ENCODE data around the gene SLC22A4. TPM values are rescaled to one million over a fixed set of nuclear protein-coding genes. Genes with fewer than 3 reads are reported as not detected.

Gene SLC22A4
- 1 to 10 TPM in 1 of 4 donors, under 1 TPM in 3; 0.25 to 1.1 (median 0.61) TPM for total RNA-seq

DNA sequence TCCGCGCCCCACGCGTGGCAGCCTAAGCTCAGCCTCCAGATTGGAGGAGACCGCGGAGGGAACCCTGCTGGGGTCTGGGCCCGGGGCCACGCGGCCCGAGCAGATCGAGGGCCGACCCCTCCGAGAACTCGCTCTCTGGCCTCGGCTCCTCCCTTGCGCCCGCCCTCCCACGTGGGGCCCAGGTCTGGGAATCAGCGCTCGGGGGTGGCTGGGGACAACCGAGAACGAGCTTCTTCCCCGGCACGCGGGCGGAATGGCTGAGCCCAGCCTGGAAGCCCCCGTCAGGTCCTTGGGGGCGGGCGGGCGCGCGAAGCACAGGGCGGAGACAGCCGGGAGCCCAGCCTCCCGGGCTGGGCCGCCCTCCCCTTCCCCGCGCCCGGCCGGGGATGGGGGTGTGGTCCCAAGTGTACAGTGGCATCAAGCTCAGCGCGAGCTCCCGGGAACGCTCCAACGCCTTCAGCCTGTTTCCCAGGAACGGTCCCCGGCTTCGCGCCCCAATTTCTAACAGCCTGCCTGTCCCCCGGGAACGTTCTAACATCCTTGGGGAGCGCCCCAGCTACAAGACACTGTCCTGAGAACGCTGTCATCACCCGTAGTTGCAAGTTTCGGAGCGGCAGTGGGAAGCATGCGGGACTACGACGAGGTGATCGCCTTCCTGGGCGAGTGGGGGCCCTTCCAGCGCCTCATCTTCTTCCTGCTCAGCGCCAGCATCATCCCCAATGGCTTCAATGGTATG lies at the start of gene SLC22A4:
Gene SLC22A4, plus strand, starts transcription at position 403 of the 736 bp plus-strand sequence. Its CDS starts 223 bp downstream, at position 626.
- 0% methylated on average over 11 of the region's 63 CpGs; no CpG with 5 or more reads in 1 of the 2 donors for WGBS, 2 donors (ENCODE audit: low coverage in 1 of 2)
- peak within 1 kb of the TSS; percentile 51 to 73 for H3K4me3 ChIP-seq
- peak; percentile 91 for ATAC-seq
- TF ChIP-seq EP300 (IDR thresholded peaks at IDR 0.05) (no peak), POLR2AphosphoS5 (IDR thresholded peaks at IDR 0.05) (peak; percentile 89), POLR2A (IDR thresholded peaks at IDR 0.05) (peak; percentile 82 to 89)
- TF ChIP-seq, protein P1, sequence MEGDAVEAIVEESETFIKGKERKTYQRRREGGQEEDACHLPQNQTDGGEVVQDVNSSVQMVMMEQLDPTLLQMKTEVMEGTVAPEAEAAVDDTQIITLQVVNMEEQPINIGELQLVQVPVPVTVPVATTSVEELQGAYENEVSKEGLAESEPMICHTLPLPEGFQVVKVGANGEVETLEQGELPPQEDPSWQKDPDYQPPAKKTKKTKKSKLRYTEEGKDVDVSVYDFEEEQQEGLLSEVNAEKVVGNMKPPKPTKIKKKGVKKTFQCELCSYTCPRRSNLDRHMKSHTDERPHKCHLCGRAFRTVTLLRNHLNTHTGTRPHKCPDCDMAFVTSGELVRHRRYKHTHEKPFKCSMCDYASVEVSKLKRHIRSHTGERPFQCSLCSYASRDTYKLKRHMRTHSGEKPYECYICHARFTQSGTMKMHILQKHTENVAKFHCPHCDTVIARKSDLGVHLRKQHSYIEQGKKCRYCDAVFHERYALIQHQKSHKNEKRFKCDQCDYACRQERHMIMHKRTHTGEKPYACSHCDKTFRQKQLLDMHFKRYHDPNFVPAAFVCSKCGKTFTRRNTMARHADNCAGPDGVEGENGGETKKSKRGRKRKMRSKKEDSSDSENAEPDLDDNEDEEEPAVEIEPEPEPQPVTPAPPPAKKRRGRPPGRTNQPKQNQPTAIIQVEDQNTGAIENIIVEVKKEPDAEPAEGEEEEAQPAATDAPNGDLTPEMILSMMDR (IDR thresholded peaks at IDR 0.05), result peak in 2 of 4 experiments; percentile 0 to 1
- no peaks in the 10 kb centered on the region for H3K27me3 ChIP-seq
- H3K9me3 ChIP-seq, result no peaks in the 10 kb centered on the region
- H3K27ac ChIP-seq, result peak within 1 kb of the TSS; percentile 90 to 99 (median 96)
- H3K36me3 ChIP-seq, result no peaks in the 10 kb centered on the region
- H3K4me1 ChIP-seq, result peaks cover 0 to 31% (median 4%) of the 10 kb centered on the region in 3 donors

DNA sequence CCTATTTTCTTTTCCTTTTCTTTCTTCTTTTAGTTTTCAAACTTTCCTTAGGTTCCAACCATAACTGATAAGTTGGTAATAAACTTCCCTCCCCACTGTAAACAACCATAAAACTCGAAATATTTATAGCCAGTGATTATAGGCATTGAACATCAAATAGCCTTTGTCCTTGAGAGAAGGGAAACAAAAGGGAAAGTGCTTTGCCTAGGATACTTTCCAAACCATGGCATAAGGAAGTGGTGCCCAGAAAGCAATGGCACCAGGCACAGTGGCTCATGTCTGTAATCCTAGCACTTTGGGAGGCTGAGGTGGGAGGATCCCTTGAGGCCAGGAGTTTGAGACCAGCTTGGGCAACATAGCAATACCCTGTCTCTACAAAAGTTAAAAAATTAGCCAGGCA lies 48.6 kb upstream of the SLC22A4 start:
- Histone ChIP-seq H3K36me3 (no peaks in the 10 kb centered on the region), H3K4me1 (no peaks in the 10 kb centered on the region), H3K27ac (no peak overlapping the region), H3K9me3 (peaks cover 0 to 27% (median 0%) of the 10 kb centered on the region in 3 donors), H3K27me3 (no peaks in the 10 kb centered on the region), H3K4me3 (no peak overlapping the region)
- no peak for ATAC-seq
- TF ChIP-seq, protein P1 (IDR thresholded peaks at IDR 0.05), result no peak
- no peak for TF ChIP-seq POLR2A (IDR thresholded peaks at IDR 0.05)
- no peak for TF ChIP-seq POLR2AphosphoS5 (IDR thresholded peaks at IDR 0.05)
- TF ChIP-seq EP300 (IDR thresholded peaks at IDR 0.05), result no peak
- WGBS, 2 donors (ENCODE audit: low coverage in 1 of 2), result 60% methylated on average over 1 of the region's 1 CpG; no CpG with 5 or more reads in 1 of the 2 donors

GRCh38 chr5:132246806-132247205 lies 47.4 kb upstream of the SLC22A4 start:
- H3K27ac ChIP-seq, result no peak overlapping the region
- TF ChIP-seq, protein P1 (IDR thresholded peaks at IDR 0.05), result no peak
- no peak for TF ChIP-seq EP300 (IDR thresholded peaks at IDR 0.05)
- TF ChIP-seq POLR2A (IDR thresholded peaks at IDR 0.05), result no peak
- TF ChIP-seq POLR2AphosphoS5 (IDR thresholded peaks at IDR 0.05), result no peak
- H3K4me3 ChIP-seq, result no peak overlapping the region
- no peaks in the 10 kb centered on the region for H3K36me3 ChIP-seq
- H3K9me3 ChIP-seq, result peaks cover 0 to 27% (median 0%) of the 10 kb centered on the region in 3 donors
- ATAC-seq, result no peak
- no peaks in the 10 kb centered on the region for H3K27me3 ChIP-seq
- no peaks in the 10 kb centered on the region for H3K4me1 ChIP-seq

DNA sequence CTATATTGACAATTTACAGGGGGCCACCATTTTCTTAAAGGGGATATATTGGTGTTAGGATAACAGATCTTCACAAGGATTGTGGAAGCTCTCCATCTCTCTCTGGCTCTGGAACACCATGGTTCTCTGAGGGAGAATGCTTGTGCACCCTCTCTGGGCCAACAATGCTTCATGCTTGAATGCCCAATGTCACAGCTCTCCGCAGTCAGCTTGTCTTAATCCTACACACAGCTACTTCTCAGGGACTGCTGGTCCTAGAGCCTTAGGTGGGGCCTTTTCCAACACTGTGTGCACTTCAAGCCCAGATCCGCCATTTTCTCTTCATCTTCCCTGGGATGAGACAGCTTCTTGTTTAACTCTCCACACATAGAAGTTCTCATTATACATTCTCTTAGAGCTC lies 43.6 kb upstream of the SLC22A4 start:
- 83 to 96% methylated on average over 1 to 2 of the region's 2 CpGs for WGBS, 2 donors (ENCODE audit: low coverage in 1 of 2)
- Histone ChIP-seq H3K27ac (no peak overlapping the region), H3K4me1 (peaks cover 0 to 18% (median 10%) of the 10 kb centered on the region in 3 donors), H3K27me3 (no peaks in the 10 kb centered on the region), H3K4me3 (no peak overlapping the region), H3K36me3 (no peaks in the 10 kb centered on the region), H3K9me3 (peaks cover 0 to 10% (median 0%) of the 10 kb centered on the region in 3 donors)
- no peak for ATAC-seq
- TF ChIP-seq, protein P1 (IDR thresholded peaks at IDR 0.05), result no peak
- TF ChIP-seq POLR2AphosphoS5 (IDR thresholded peaks at IDR 0.05), result no peak
- TF ChIP-seq POLR2A (IDR thresholded peaks at IDR 0.05), result no peak
- TF ChIP-seq EP300 (IDR thresholded peaks at IDR 0.05), result no peak
